ENCODE measurements around the gene TCF12. TPM values are rescaled to one million over a fixed set of nuclear protein-coding genes. Genes with fewer than 3 reads are reported as not detected.

The TCF12 gene
- total RNA-seq, 2 experiments from 2014 or later: 76.4 to 78.1 TPM

GRCh38 chr15:57045741-57046382 lies 127.4 kb downstream of the TCF12 start:
- Mint-ChIP-seq H3K4me3 (no peak overlapping the region), H3K36me3 (peaks cover 14% of the 10 kb centered on the region), H3K4me1 (no peaks in the 10 kb centered on the region), H3K27ac (no peak overlapping the region), H3K9me3 (no peaks in the 10 kb centered on the region), H3K27me3 (no peaks in the 10 kb centered on the region)
- DNase-seq (no peak), ATAC-seq (ENCODE audit: low read depth) (no peak)
- POLR2A ChIA-PET: no interaction called here

DNA sequence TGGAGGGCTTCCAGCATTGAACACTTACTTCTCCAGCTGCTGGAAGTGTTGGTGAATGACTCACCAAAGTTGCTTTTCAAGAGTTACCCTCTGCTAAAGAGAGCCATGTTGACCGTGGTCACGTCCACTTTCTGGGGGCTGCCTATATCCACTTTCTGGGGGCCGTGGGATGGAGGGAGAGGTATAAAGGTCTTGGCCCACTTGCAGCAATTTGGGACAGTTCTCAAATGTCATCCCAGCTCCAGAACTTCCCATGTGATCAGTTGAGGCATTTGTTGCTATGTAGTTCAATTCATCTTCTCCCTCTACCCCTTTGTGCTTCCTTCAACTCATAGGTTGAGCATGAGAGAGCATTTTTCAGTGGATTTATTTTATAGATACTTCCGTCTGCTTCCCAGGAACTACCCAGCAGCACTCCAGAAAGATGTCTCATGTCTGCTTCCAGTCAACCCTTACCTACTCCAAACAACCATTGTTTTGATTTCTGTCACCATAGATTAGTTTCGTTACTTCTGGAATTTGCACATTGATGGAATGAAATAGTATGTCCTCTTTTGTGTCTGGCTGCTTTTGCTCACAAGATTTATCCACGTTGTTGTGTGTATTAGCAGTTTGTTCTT lies 130.6 kb downstream of the TCF12 start:
- DNase-seq (no peak), ATAC-seq (ENCODE audit: low read depth) (no peak)
- H3K36me3 Mint-ChIP-seq: peaks cover 14% of the 10 kb centered on the region
- no peak overlapping the region for H3K4me3 Mint-ChIP-seq
- H3K27ac Mint-ChIP-seq: no peak overlapping the region
- no peaks in the 10 kb centered on the region for H3K9me3 Mint-ChIP-seq
- POLR2A ChIA-PET: no interaction called here
- peaks cover 2% of the 10 kb centered on the region for H3K27me3 Mint-ChIP-seq
- no peaks in the 10 kb centered on the region for H3K4me1 Mint-ChIP-seq

DNA sequence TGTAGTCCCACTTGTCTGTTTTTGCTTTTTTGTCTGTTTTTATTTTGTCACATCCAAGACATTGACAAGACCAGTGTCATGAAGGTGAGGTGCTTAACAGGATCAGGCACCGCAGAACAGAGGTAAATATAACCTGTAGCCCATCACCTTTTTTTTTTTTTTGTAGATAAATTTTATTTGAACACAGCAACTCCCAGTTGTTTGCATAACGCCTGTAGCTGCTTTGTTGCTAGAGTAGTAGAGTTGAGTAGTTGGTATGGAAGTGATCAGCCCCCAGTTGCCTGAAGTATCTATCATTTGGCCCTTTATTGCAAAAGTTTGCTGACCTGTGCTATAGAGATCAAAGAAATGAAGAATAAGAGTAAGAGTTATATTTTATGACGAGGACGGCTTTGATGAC lies 135.0 kb downstream of the TCF12 start:
- DNase-seq (no peak), ATAC-seq (ENCODE audit: low read depth) (no peak)
- peaks cover 13% of the 10 kb centered on the region for H3K36me3 Mint-ChIP-seq
- peaks cover 2% of the 10 kb centered on the region for H3K27me3 Mint-ChIP-seq
- no peaks in the 10 kb centered on the region for H3K9me3 Mint-ChIP-seq
- POLR2A ChIA-PET: no interaction called here
- no peak overlapping the region for H3K27ac Mint-ChIP-seq
- no peaks in the 10 kb centered on the region for H3K4me1 Mint-ChIP-seq
- no peak overlapping the region for H3K4me3 Mint-ChIP-seq

- POLR2A ChIA-PET: no interaction called here
- Mint-ChIP-seq H3K4me3 (no peak overlapping the region), H3K36me3 (peaks cover 9% of the 10 kb centered on the region), H3K27me3 (peaks cover 2% of the 10 kb centered on the region), H3K9me3 (no peaks in the 10 kb centered on the region), H3K27ac (no peak overlapping the region), H3K4me1 (peaks cover 4% of the 10 kb centered on the region)
- ATAC-seq (ENCODE audit: low read depth) (no peak), DNase-seq (no peak)
Observed at GRCh38 chr15:57054204-57054750, 135.8 kb downstream of the TCF12 start.

DNA sequence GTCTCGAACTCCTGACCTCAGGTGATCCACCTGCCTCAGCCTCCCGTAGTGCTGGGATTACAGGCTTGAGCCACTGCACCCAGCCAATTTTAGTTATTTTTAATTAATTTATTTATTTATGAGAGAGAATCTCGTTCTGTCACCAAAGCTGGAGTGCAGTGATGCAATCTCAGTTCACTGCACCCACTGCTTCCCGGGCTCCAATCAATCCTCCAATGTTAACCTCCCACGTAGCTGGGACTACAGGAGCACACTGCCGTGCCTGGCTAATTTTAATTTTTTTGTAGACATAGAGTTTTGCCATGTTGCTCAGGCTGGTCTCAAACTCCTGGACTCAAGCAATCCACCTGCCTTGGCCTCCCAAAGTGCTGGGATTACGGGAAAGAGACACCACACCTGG lies 137.9 kb downstream of the TCF12 start:
- Mint-ChIP-seq H3K4me1 (peaks cover 5% of the 10 kb centered on the region), H3K36me3 (peaks cover 7% of the 10 kb centered on the region), H3K27me3 (peaks cover 2% of the 10 kb centered on the region), H3K4me3 (no peak overlapping the region), H3K27ac (no peak overlapping the region), H3K9me3 (no peaks in the 10 kb centered on the region)
- ATAC-seq (ENCODE audit: low read depth) (no peak), DNase-seq (no peak)
- POLR2A ChIA-PET: no interaction called here

- POLR2A ChIA-PET: no interaction called here
- no peak for DNase-seq
- H3K27me3 Mint-ChIP-seq: no peaks in the 10 kb centered on the region
- peaks cover 5% of the 10 kb centered on the region for H3K4me1 Mint-ChIP-seq
- H3K4me3 Mint-ChIP-seq: no peak overlapping the region
- ATAC-seq (ENCODE audit: low read depth): no peak
- H3K27ac Mint-ChIP-seq: no peak overlapping the region
- H3K9me3 Mint-ChIP-seq: no peaks in the 10 kb centered on the region
- H3K36me3 Mint-ChIP-seq: peaks cover 7% of the 10 kb centered on the region
Observed at GRCh38 chr15:57057134-57057930, 138.9 kb downstream of the TCF12 start.

GRCh38 chr15:57059026-57059660 lies 140.7 kb downstream of the TCF12 start:
- ATAC-seq (ENCODE audit: low read depth) (no peak), DNase-seq (no peak)
- Mint-ChIP-seq H3K4me3 (no peak overlapping the region), H3K9me3 (no peaks in the 10 kb centered on the region), H3K27me3 (no peaks in the 10 kb centered on the region), H3K4me1 (peaks cover 5% of the 10 kb centered on the region), H3K27ac (no peak overlapping the region), H3K36me3 (peaks cover 13% of the 10 kb centered on the region)
- POLR2A ChIA-PET: no interaction called here

GRCh38 chr15:57060799-57061198 lies 142.4 kb downstream of the TCF12 start:
- POLR2A ChIA-PET: no interaction called here
- Mint-ChIP-seq H3K27ac (no peak overlapping the region), H3K4me3 (no peak overlapping the region), H3K4me1 (peaks cover 5% of the 10 kb centered on the region), H3K27me3 (no peaks in the 10 kb centered on the region), H3K36me3 (peaks cover 9% of the 10 kb centered on the region), H3K9me3 (no peaks in the 10 kb centered on the region)
- ATAC-seq (ENCODE audit: low read depth) (no peak), DNase-seq (no peak)

- Mint-ChIP-seq H3K36me3 (peaks cover 9% of the 10 kb centered on the region), H3K4me1 (peaks cover 5% of the 10 kb centered on the region), H3K27ac (no peak overlapping the region), H3K27me3 (no peaks in the 10 kb centered on the region), H3K9me3 (no peaks in the 10 kb centered on the region), H3K4me3 (no peak overlapping the region)
- ATAC-seq (ENCODE audit: low read depth) (no peak), DNase-seq (no peak)
- POLR2A ChIA-PET: no interaction called here
Observed at GRCh38 chr15:57061281-57061680, 142.8 kb downstream of the TCF12 start.

DNA sequence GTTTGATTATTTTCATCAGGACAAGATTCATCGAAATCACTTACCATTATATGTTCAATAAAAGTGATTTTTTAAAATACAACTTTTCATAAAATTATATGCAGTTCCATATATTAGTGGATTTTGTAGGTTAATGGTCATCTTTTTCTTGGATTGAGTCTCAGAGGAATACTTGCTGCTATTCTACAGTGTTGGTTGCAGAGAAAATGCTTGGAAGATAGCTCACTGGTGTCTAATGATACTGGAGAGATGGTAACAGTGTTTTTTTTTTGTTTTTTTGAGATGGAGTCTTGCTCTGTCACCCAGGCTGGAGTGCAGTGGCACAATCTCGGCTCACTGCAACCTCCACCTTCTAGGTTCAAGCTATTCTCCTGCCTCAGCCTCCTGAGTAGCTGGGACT lies 143.3 kb downstream of the TCF12 start:
- no peaks in the 10 kb centered on the region for H3K9me3 Mint-ChIP-seq
- no peak for ATAC-seq (ENCODE audit: low read depth)
- POLR2A ChIA-PET: no interaction called here
- H3K4me3 Mint-ChIP-seq: no peak overlapping the region
- no peak for DNase-seq
- H3K4me1 Mint-ChIP-seq: peaks cover 5% of the 10 kb centered on the region
- H3K36me3 Mint-ChIP-seq: peaks cover 9% of the 10 kb centered on the region
- H3K27ac Mint-ChIP-seq: no peak overlapping the region
- H3K27me3 Mint-ChIP-seq: no peaks in the 10 kb centered on the region

GRCh38 chr15:57064033-57064432 lies 145.6 kb downstream of the TCF12 start:
- peaks cover 18% of the 10 kb centered on the region for H3K36me3 Mint-ChIP-seq
- peak overlapping the region; percentile 33 for H3K27ac Mint-ChIP-seq
- ATAC-seq (ENCODE audit: low read depth) (no peak), DNase-seq (no peak)
- peaks cover 3% of the 10 kb centered on the region for H3K9me3 Mint-ChIP-seq
- peaks cover 6% of the 10 kb centered on the region for H3K4me1 Mint-ChIP-seq
- H3K27me3 Mint-ChIP-seq: no peaks in the 10 kb centered on the region
- H3K4me3 Mint-ChIP-seq: no peak overlapping the region
- POLR2A ChIA-PET: no interaction called here

DNA sequence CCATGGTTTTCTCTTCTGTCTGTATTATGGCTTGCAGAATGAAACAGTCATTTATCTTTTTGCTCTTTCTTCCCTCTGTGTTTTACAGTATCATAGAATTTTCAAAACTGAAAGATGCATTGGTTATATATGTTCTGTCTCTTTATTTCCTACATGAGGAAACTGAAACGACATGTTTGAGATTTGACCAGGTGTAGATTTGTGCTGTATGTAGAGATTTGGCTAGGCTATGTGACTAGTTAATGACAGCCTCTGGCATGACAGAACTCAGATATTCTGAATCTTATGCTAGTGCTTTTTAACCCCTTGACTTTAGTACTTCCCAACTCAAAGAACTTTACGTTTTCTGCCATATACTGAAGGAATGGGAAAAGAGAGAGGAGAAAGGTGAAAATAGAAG lies 151.0 kb downstream of the TCF12 start:
- H3K27ac Mint-ChIP-seq: no peak overlapping the region
- POLR2A ChIA-PET: no interaction called here
- peaks cover 3% of the 10 kb centered on the region for H3K9me3 Mint-ChIP-seq
- peaks cover 13% of the 10 kb centered on the region for H3K4me1 Mint-ChIP-seq
- DNase-seq (no peak), ATAC-seq (ENCODE audit: low read depth) (no peak)
- no peak overlapping the region for H3K4me3 Mint-ChIP-seq
- peaks cover 13% of the 10 kb centered on the region for H3K36me3 Mint-ChIP-seq
- no peaks in the 10 kb centered on the region for H3K27me3 Mint-ChIP-seq

DNA sequence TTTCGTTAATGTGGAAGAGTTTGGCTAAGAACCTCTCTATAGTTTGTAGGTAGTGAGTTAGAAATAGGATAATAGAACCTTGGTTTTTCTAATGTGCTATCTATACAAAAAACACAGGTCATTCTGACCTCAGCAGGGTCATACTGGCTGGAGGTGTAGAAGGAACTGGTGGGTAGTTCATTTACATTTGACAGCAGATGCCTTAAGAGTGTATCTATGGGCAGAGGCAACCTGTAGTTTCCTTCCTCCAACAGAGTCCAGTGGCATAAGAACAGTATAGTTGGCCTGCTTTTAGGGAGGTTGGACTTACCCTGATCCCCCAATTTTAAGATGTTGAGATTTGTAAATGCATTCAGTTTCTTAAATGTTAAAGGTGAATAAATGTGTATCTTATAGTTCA lies 152.2 kb downstream of the TCF12 start:
- Mint-ChIP-seq H3K36me3 (peaks cover 12% of the 10 kb centered on the region), H3K9me3 (peaks cover 3% of the 10 kb centered on the region), H3K4me1 (peaks cover 13% of the 10 kb centered on the region), H3K27ac (no peak overlapping the region), H3K4me3 (no peak overlapping the region), H3K27me3 (no peaks in the 10 kb centered on the region)
- DNase-seq (no peak), ATAC-seq (ENCODE audit: low read depth) (no peak)
- POLR2A ChIA-PET: no interaction called here

All from activated naive CD8-positive, alpha-beta T cell treated with anti-CD3 and anti-CD28 coated beads, Interleukin-2, amount 10 ng/mL, durations not matched to agents 7 days and 5 days (primary cell).